IMR-90 (cell line): ENCODE measurements around the gene WDR70. TPM values are rescaled to one million over a fixed set of nuclear protein-coding genes. Genes with fewer than 3 reads are reported as not detected.
A peak's percentile ranks its signal among the peaks of the same experiment; 100 is the strongest.

Experiments
- ATAC-seq: fragments of 200-7000 bp; cut with Tn5 transposase; 2 replicates; pipeline ENCODE4 v1.9.1; 2020; ENCODE audit warnings: low read depth, mild to moderate bottlenecking, moderate library complexity
- BruUV-seq: library from RNA; stranded (reverse); fragments of 400-500 nt; replicated peaks from 2 replicates; lab custom pipeline; 2021; lab: Mats Ljungman, UMichigan
- CTCF ChIA-PET: fragments of 300-600 bp; formaldehyde crosslinking; extraction: SDS; loops from one replicate; lab custom pipeline; 2021; ENCODE audit warnings: antibody characterized with exemption; lab: Yijun Ruan, JAX
- POLR2A ChIA-PET: fragments of 300-600 bp; sonication (Branson Sonifier 250); formaldehyde crosslinking; loops from one replicate; lab custom pipeline; 2022; ENCODE audit warnings: antibody characterized with exemption; ENCODE audit not compliant: unreplicated experiment; lab: Charles Lee
- DNase-seq: peaks from one replicate; pipeline ENCODE4 v3.0.0; 2013
- H2AFZ ChIP-seq: replicated peaks from 2 replicates; pipeline ENCODE3; 2013; ENCODE audit warnings: low read length, mild to moderate bottlenecking; ENCODE audit not compliant: poor library complexity
- H2AK5ac ChIP-seq: 2 replicates; pipeline ENCODE4 v1.6.1; 2013; ENCODE audit warnings: low read depth, low read length, inconsistent platforms
- H2AK9ac ChIP-seq: replicated peaks from 2 replicates; pipeline ENCODE3; 2013; ENCODE audit warnings: mild to moderate bottlenecking, low read depth, low read length, moderate library complexity; ENCODE audit not compliant: poor library complexity
- H2BK120ac ChIP-seq: 2 replicates; pipeline ENCODE4 v1.6.1; 2013; ENCODE audit warnings: low read depth, low read length, inconsistent platforms
- H2BK15ac ChIP-seq: 3 replicates; pipeline ENCODE4 v1.6.1; 2013; ENCODE audit warnings: low read depth, low read length, inconsistent platforms
- H2BK20ac ChIP-seq: 2 replicates; pipeline ENCODE4 v1.6.1; 2013; ENCODE audit warnings: low read depth, mild to moderate bottlenecking, inconsistent platforms, low read length, moderate library complexity
- H2BK5ac ChIP-seq: 2 replicates; pipeline ENCODE4 v1.6.1; 2013; ENCODE audit warnings: mild to moderate bottlenecking, low read depth, low read length, inconsistent platforms; ENCODE audit not compliant: poor library complexity, severe bottlenecking
- H3K14ac ChIP-seq: replicated peaks from 2 replicates; pipeline ENCODE4 v1.6.1; 2013; ENCODE audit warnings: low read depth, low read length, inconsistent platforms
- H3K18ac ChIP-seq: 2 replicates; pipeline ENCODE4 v1.6.1; 2013; ENCODE audit warnings: low read depth, low read length, control low read depth
- H3K23ac ChIP-seq: 2 replicates; pipeline ENCODE4 v1.6.1; 2013; ENCODE audit warnings: low read depth, low read length, inconsistent platforms
- H3K27ac ChIP-seq: 2 replicates; pipeline ENCODE4 v1.5.1; 2013; ENCODE audit warnings: mild to moderate bottlenecking, control low read depth, low read length; ENCODE audit not compliant: insufficient read depth
- H3K27me3 ChIP-seq: 2 replicates; pipeline ENCODE4 v1.6.1; 2013; ENCODE audit warnings: low read length; ENCODE audit not compliant: control insufficient read depth, insufficient read depth
- H3K36me3 ChIP-seq: 2 replicates; pipeline ENCODE4 v1.6.1; 2013; ENCODE audit warnings: low read length, mixed read lengths; ENCODE audit not compliant: control insufficient read depth, insufficient read depth
- H3K4ac ChIP-seq: 2 replicates; pipeline ENCODE4 v1.6.1; 2013; ENCODE audit warnings: low read depth, low read length, inconsistent platforms
- H3K4me1 ChIP-seq: 2 replicates; pipeline ENCODE4 v1.6.1; 2013; ENCODE audit warnings: low read length, mixed read lengths; ENCODE audit not compliant: control insufficient read depth, insufficient read depth
- H3K4me2 ChIP-seq: 2 replicates; pipeline ENCODE4 v1.6.1; 2013; ENCODE audit warnings: low read depth, mild to moderate bottlenecking, control low read depth, low read length, moderate library complexity
- H3K4me3 ChIP-seq: 2 replicates; pipeline ENCODE4 v1.5.1; 2013; ENCODE audit warnings: low read depth, mild to moderate bottlenecking, control low read depth, low read length, moderate library complexity; ENCODE audit not compliant: insufficient read depth
- H3K56ac ChIP-seq: 2 replicates; pipeline ENCODE4 v1.6.1; 2013; ENCODE audit warnings: low read length, inconsistent platforms; ENCODE audit not compliant: insufficient read depth; ENCODE audit errors: extremely low read depth
- H3K79me1 ChIP-seq, 2 experiments: 2 replicates each; pipeline ENCODE4 v1.6.1; 2013; ENCODE audit warnings: low read length in 2 of 2, inconsistent platforms in 1 of 2, low read depth in 1 of 2
- H3K9ac ChIP-seq: 2 replicates; pipeline ENCODE4 v1.6.1; 2013; ENCODE audit warnings: low read depth, low read length, control low read depth
- H3K9me1 ChIP-seq: 2 replicates; pipeline ENCODE4 v1.6.1; 2013; ENCODE audit warnings: low read length, inconsistent platforms; ENCODE audit not compliant: insufficient read depth
- H3K9me3 ChIP-seq: 2 replicates; pipeline ENCODE4 v1.6.1; 2013; ENCODE audit warnings: low read length; ENCODE audit not compliant: control insufficient read depth, insufficient read depth
- H4K20me1 ChIP-seq: 2 replicates; pipeline ENCODE4 v1.6.1; 2013; ENCODE audit warnings: low read length, inconsistent platforms; ENCODE audit not compliant: insufficient read depth
- H4K5ac ChIP-seq: 2 replicates; pipeline ENCODE4 v1.6.1; 2013; ENCODE audit warnings: mild to moderate bottlenecking, low read depth, low read length, control low read depth
- H4K8ac ChIP-seq, 2 experiments: 2 replicates each; pipeline ENCODE4 v1.6.1; 2013; ENCODE audit warnings: low read depth in 2 of 2, low read length in 2 of 2, control low read depth in 1 of 2, inconsistent platforms in 1 of 2
- H4K91ac ChIP-seq: 2 replicates; pipeline ENCODE4 v1.6.1; 2013; ENCODE audit warnings: low read depth, low read length, inconsistent platforms; ENCODE audit not compliant: insufficient read depth
- BHLHE40 ChIP-seq: fragments of 150-350 bp; IDR thresholded peaks from 2 replicates; pipeline ENCODE4 v1.6.1; 2016; ENCODE audit warnings: mild to moderate bottlenecking, low read depth, low read length
- CEBPB ChIP-seq: IDR thresholded peaks from 2 replicates; pipeline ENCODE4 v1.6.1; 2012; ENCODE audit warnings: low read depth, low read length, improper control_type of control experiment
- FOS ChIP-seq: fragments of 150-350 bp; IDR thresholded peaks from 2 replicates; pipeline ENCODE4 v1.6.1; 2016; ENCODE audit warnings: low read depth, low read length
- MAZ ChIP-seq: IDR thresholded peaks from 2 replicates; pipeline ENCODE4 v1.6.1; 2012; ENCODE audit warnings: low read depth, mild to moderate bottlenecking, low read length, improper control_type of control experiment, moderate library complexity, borderline replicate concordance
- MXI1 ChIP-seq: IDR thresholded peaks from 2 replicates; pipeline ENCODE4 v1.6.1; 2012; ENCODE audit warnings: low read depth, mild to moderate bottlenecking, low read length, moderate library complexity, borderline replicate concordance
- NFE2L2 ChIP-seq: fragments of 150-350 bp; IDR thresholded peaks from 2 replicates; pipeline ENCODE4 v1.6.1; 2016; ENCODE audit warnings: low read depth, mild to moderate bottlenecking, low read length
- RAD21 ChIP-seq: IDR thresholded peaks from 2 replicates; pipeline ENCODE4 v1.6.1; 2012; ENCODE audit warnings: low read length, improper control_type of control experiment
- RCOR1 ChIP-seq: IDR thresholded peaks from 2 replicates; pipeline ENCODE4 v1.6.1; 2012; ENCODE audit warnings: mild to moderate bottlenecking, low read length, improper control_type of control experiment; ENCODE audit not compliant: insufficient replicate concordance
- RFX5 ChIP-seq: IDR thresholded peaks from 2 replicates; pipeline ENCODE4 v1.8.0; 2012; ENCODE audit warnings: low read depth, mild to moderate bottlenecking, low read length, moderate library complexity
- WGBS, 2 experiments: methylation state at CpG; one replicate each; pipeline versions ENCODE4 v1.1.5 to v1.1.7; 2013; ENCODE audit warnings: missing lambda C conversion rate in 2 of 2; ENCODE audit not compliant: insufficient read length in 1 of 2; ENCODE audit errors: extremely low coverage in 2 of 2; 5-methylcytosine and 5-hydroxymethylcytosine counted together
- dilution Hi-C: fragments of 300-500 bp; cut with HindIII; formaldehyde crosslinking; loops from one replicate; pipeline ENCODE4 v1.14.3; 2018; ENCODE audit warnings: low sequenced_read_pairs; ENCODE audit not compliant: unreplicated experiment
- in situ Hi-C: fragments of 300-500 bp; cut with MboI; formaldehyde crosslinking; loops from 3 replicates; pipeline ENCODE4 v1.14.3; 2019; ENCODE audit warnings: low sequenced_read_pairs, inconsistent platforms, mixed read lengths
- intact Hi-C: fragments of 100-400 bp; cut with micrococcal nuclease; formaldehyde crosslinking; loops from 2 replicates; pipeline ENCODE4 v1.10.0; 2022
- polyA plus RNA-seq, 3 experiments: library from polyadenylated mRNA; depleted of rRNA; stranded (reverse); fragments of >200 nt; gene quantifications; 2 replicates each; pipeline ENCODE4 v1.2.3, GENCODE V29; 2012; ENCODE audit warnings: low replicate concordance in 1 of 3
- total RNA-seq: library from RNA; depleted of rRNA; stranded (reverse); fragments of >200 nt; gene quantifications from 2 replicates; pipeline ENCODE4 v1.2.3, GENCODE V29; 2012

The WDR70 gene
- total and polyA plus RNA-seq, 2 of the 4 experiments (the other 2 are of a cell fraction) = 16.7 to 29.9 TPM

- no TSS peak for BruUV-seq
- H3K18ac ChIP-seq = peak overlapping the region; percentile 61; the same call in 1 of the 2 replicates
- H3K14ac ChIP-seq = no peak overlapping the region
- H4K91ac ChIP-seq = no peak overlapping the region
- DNase-seq = no peak
- WGBS, 2 experiments = no CpG with 5 or more reads among the region's 5 CpGs
- CTCF ChIA-PET = interaction anchor here (1.0 to 1.7 kb wide), 2 partner anchors 129 to 326 kb away, joined by 3 to 4 read pairs; no protein-coding TSS in a partner anchor
- H4K20me1 ChIP-seq = no peaks in the 10 kb centered on the region
- peaks cover 2% of the 10 kb centered on the region; the same call in 1 of the 2 replicates for H3K36me3 ChIP-seq
- H3K9ac ChIP-seq = no peak overlapping the region; the same call in 1 of the 2 replicates
- dilution Hi-C loops (no loop called here), in situ Hi-C loops (no loop called here), intact Hi-C loops (loop anchor here (2.0 kb wide), 1 partner anchor 16 kb away; no protein-coding TSS in a partner anchor)
- no peak overlapping the region for H3K56ac ChIP-seq
- peak overlapping the region; percentile 49 for H2BK5ac ChIP-seq
- no peak overlapping the region for H3K4me3 ChIP-seq
- H3K4me2 ChIP-seq = no peak overlapping the region; the same call in 1 of the 2 replicates
- POLR2A ChIA-PET = no interaction called here
- H3K4me1 ChIP-seq = peaks cover 18% of the 10 kb centered on the region
- peak overlapping the region; percentile 38; the same call in 1 of the 2 replicates for H4K5ac ChIP-seq
- H2BK120ac ChIP-seq = no peak overlapping the region
- no peak for ATAC-seq
- no peak overlapping the region for H4K8ac ChIP-seq
- no peak overlapping the region for H2AFZ ChIP-seq
- 0 out of 3 replicates have a peak overlapping the region, but pooled peaks have one; percentile 32 for H2BK15ac ChIP-seq
- no peaks in the 10 kb centered on the region for H3K9me3 ChIP-seq
- H2AK9ac ChIP-seq = no peak overlapping the region
- no peak overlapping the region for H3K27ac ChIP-seq
- peak overlapping the region; percentile 0; the same call in 1 of the 2 replicates for H3K4ac ChIP-seq
- H3K27me3 ChIP-seq = no peaks in the 10 kb centered on the region
- H2AK5ac ChIP-seq = no peak overlapping the region
- H3K79me1 ChIP-seq = 0 out of 4 replicates have a peak, but pooled peaks cover 0 to 5% of the 10 kb centered on the region in 2 experiments
- TF ChIP-seq FOS = no peak
- TF ChIP-seq RCOR1 = no peak
- no peak for TF ChIP-seq NFE2L2
- TF ChIP-seq RFX5 = no peak
- no peak for TF ChIP-seq BHLHE40
- TF ChIP-seq MXI1 = no peak
- TF ChIP-seq MAZ = no peak
- no peak for TF ChIP-seq CEBPB
- no peak for TF ChIP-seq RAD21
- no peak overlapping the region for H3K23ac ChIP-seq
- no peaks in the 10 kb centered on the region; the same call in 1 of the 2 replicates for H3K9me1 ChIP-seq
- H2BK20ac ChIP-seq = peak overlapping the region; percentile 46; the same call in 1 of the 2 replicates
Observed at GRCh38 chr5:37738865-37739488, 359.9 kb downstream of the WDR70 start.
